Mammary epithelial cell (primary cell): Measurements from ENCODE around the gene CHKA.

Experiments
- CTCF ChIP-seq, 2 donors: IDR thresholded peaks in 1 of 2; conservative IDR thresholded peaks in 1 of 2; 2 replicates each; pipeline ENCODE4 v1.5.1; 2011 to 2012; ENCODE audit warnings: inconsistent platforms in 2 of 2, low read length in 2 of 2, mild to moderate bottlenecking in 2 of 2, control low read depth in 1 of 2, low read depth in 1 of 2; ENCODE audit not compliant: insufficient read depth in 1 of 2; ENCODE audit errors: extremely low read depth in 1 of 2
- EZH2 ChIP-seq: IDR thresholded peaks from 2 replicates; pipeline ENCODE4 v1.6.1; 2012; ENCODE audit warnings: low read length, inconsistent platforms, borderline replicate concordance

GRCh38 chr11:68159161-68159560 lies 38.0 kb upstream of the CHKA start:
- TF ChIP-seq CTCF (conservative IDR thresholded peaks at IDR 0.05 in 1 of 2, IDR thresholded peaks at IDR 0.05 in 1 of 2; ENCODE audit: extremely low read depth in 1 of 2, insufficient read depth in 1 of 2, low read depth in 1 of 2, low read length in 2 of 2) (no peak), EZH2 (no peak)
